ENCODE results near the gene TSSK2.
"Not testable (repeated sequence)": the region's sequence is repeated elsewhere in the genome, so short reads cannot be mapped to it uniquely, and the experiment has no call there.

GRCh38 chr22:19084126-19084525 is 47.0 kb upstream of the TSSK2 start:
- not testable (repeated sequence) for TF ChIP-seq POLR2A (IDR thresholded peaks at IDR 0.05); CTCF (IDR thresholded peaks at IDR 0.05); POLR2AphosphoS5 (IDR thresholded peaks at IDR 0.05; ENCODE audit: insufficient read depth in 1 of 2, low read depth in 1 of 2)
